ENCODE results near the gene TNFRSF12A.

DNA sequence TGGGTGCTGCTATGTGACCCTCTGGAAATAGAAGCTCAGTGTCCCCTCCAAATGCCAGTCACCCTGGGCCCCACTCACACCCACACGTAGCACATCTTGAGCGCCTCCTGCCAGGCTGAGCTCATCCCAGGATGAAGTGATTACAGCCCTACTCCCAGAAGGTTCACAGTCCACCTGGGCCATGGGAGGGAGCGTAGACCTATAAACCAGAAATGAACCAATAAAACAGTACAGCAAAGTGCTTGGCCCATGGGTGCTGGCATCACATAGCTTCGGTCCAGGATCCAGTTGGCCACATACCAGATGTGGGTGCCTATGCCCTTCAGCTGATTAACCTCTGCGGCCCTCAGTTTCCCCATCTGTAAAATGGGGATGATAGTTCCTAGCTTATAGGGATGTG lies 18.7 kb downstream of the TNFRSF12A start:
- TF ChIP-seq, protein P1, sequence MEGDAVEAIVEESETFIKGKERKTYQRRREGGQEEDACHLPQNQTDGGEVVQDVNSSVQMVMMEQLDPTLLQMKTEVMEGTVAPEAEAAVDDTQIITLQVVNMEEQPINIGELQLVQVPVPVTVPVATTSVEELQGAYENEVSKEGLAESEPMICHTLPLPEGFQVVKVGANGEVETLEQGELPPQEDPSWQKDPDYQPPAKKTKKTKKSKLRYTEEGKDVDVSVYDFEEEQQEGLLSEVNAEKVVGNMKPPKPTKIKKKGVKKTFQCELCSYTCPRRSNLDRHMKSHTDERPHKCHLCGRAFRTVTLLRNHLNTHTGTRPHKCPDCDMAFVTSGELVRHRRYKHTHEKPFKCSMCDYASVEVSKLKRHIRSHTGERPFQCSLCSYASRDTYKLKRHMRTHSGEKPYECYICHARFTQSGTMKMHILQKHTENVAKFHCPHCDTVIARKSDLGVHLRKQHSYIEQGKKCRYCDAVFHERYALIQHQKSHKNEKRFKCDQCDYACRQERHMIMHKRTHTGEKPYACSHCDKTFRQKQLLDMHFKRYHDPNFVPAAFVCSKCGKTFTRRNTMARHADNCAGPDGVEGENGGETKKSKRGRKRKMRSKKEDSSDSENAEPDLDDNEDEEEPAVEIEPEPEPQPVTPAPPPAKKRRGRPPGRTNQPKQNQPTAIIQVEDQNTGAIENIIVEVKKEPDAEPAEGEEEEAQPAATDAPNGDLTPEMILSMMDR (IDR thresholded peaks at IDR 0.05): no peak
- TF ChIP-seq TCF7L2 (IDR thresholded peaks at IDR 0.05; ENCODE audit: low read depth, low read length) (no peak), SIN3A (IDR thresholded peaks at IDR 0.05; ENCODE audit: borderline replicate concordance, insufficient read depth, low read depth, low read length) (no peak)
